Parathyroid adenoma (tissue), 2 donors: ENCODE measurements around the gene AUTS2.

Experiments
- H2AFZ ChIP-seq: fragments of 300-600 bp; sonication (generic); one replicate; pipeline ENCODE4 v1.7.0; 2017; ENCODE audit warnings: antibody characterized with exemption, mild to moderate bottlenecking
- H3K27ac ChIP-seq: fragments of 300-600 bp; sonication (generic); one replicate; pipeline ENCODE4 v1.7.0; 2017
- H3K27me3 ChIP-seq: fragments of 300-600 bp; sonication (generic); one replicate; pipeline ENCODE4 v1.7.0; 2017; ENCODE audit warnings: low read length; ENCODE audit not compliant: control insufficient read depth, insufficient read depth
- H3K36me3 ChIP-seq: fragments of 300-600 bp; sonication (generic); one replicate; pipeline ENCODE4 v1.7.0; 2017; ENCODE audit warnings: low read length; ENCODE audit not compliant: control insufficient read depth, insufficient read depth
- H3K4me1 ChIP-seq: fragments of 300-600 bp; sonication (generic); one replicate; pipeline ENCODE4 v1.7.0; 2017; ENCODE audit warnings: control low read depth
- H3K4me2 ChIP-seq: fragments of 300-600 bp; sonication (generic); one replicate; pipeline ENCODE4 v1.7.0; 2017; ENCODE audit warnings: low read length
- H3K4me3 ChIP-seq: fragments of 300-600 bp; sonication (generic); one replicate; pipeline ENCODE4 v1.7.0; 2017; ENCODE audit warnings: low read depth, low read length
- H3K79me2 ChIP-seq: fragments of 300-600 bp; sonication (generic); one replicate; pipeline ENCODE4 v1.7.0; 2017; ENCODE audit warnings: control low read depth
- H3K9ac ChIP-seq: fragments of 300-600 bp; sonication (generic); one replicate; pipeline ENCODE4 v1.7.0; 2017; ENCODE audit warnings: mild to moderate bottlenecking
- H3K9me3 ChIP-seq: fragments of 300-600 bp; sonication (generic); one replicate; pipeline ENCODE4 v1.7.0; 2017; ENCODE audit warnings: low read length; ENCODE audit not compliant: control insufficient read depth
- TF ChIP-seq, protein P1 (sequence below): fragments of 300-600 bp; sonication (generic); IDR thresholded peaks from one replicate; pipeline ENCODE4 v1.7.0; 2017; ENCODE audit warnings: antibody characterized with exemption, mild to moderate bottlenecking
- donor health status: primary hyperparathyroidism.

Gene AUTS2

DNA sequence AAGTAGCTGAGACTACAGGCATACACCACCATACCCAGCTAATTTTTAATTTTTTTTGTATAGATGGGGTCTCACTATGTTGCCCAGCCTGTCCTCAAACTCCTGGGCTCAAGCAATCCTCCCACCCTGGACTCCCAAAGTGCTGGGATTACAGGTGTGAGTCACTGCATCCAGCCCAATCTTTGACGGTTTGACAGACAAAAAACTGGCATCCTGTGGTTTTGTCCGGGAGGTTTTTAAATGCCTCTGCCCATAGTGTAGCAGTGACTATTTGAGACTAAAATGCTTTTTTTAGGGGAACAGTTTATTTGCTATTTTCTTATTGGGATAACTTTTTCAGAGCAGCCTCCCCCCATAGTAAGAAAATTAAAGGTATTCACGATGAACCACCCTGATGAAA is 1010.0 kb downstream of the AUTS2 start:
- H3K36me3 ChIP-seq: no peaks in the 10 kb centered on the region
- H2AFZ ChIP-seq: no peak overlapping the region
- H3K4me1 ChIP-seq: no peaks in the 10 kb centered on the region
- TF ChIP-seq, protein P1, sequence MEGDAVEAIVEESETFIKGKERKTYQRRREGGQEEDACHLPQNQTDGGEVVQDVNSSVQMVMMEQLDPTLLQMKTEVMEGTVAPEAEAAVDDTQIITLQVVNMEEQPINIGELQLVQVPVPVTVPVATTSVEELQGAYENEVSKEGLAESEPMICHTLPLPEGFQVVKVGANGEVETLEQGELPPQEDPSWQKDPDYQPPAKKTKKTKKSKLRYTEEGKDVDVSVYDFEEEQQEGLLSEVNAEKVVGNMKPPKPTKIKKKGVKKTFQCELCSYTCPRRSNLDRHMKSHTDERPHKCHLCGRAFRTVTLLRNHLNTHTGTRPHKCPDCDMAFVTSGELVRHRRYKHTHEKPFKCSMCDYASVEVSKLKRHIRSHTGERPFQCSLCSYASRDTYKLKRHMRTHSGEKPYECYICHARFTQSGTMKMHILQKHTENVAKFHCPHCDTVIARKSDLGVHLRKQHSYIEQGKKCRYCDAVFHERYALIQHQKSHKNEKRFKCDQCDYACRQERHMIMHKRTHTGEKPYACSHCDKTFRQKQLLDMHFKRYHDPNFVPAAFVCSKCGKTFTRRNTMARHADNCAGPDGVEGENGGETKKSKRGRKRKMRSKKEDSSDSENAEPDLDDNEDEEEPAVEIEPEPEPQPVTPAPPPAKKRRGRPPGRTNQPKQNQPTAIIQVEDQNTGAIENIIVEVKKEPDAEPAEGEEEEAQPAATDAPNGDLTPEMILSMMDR: no peak
- no peaks in the 10 kb centered on the region for H3K79me2 ChIP-seq
- H3K9ac ChIP-seq: no peak overlapping the region
- no peaks in the 10 kb centered on the region for H3K9me3 ChIP-seq
- no peak overlapping the region for H3K4me2 ChIP-seq
- no peaks in the 10 kb centered on the region for H3K27me3 ChIP-seq
- H3K4me3 ChIP-seq: no peak overlapping the region
- no peak overlapping the region for H3K27ac ChIP-seq

DNA sequence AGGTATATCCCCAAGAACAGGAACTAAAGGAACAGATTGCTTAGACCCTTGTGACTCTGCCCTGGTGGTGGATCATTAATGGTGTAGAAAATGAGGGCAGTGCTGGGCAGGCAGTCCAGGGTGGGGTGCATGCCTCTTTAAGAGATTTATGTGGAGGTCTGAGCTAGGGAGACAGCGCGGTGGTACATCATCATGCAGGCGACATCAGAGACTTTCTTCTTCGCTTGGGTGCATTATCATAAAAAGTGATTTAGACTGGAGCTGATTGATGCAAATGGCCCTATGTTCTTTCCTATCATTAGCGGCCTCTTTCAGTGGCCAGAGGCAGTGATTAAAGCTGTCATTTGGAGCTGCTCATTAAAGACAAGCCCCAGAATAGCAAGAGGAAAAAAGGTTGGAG is 1014.5 kb downstream of the AUTS2 start:
- H3K36me3 ChIP-seq: no peaks in the 10 kb centered on the region
- H3K9ac ChIP-seq: no peak overlapping the region
- H3K4me2 ChIP-seq: no peak overlapping the region
- TF ChIP-seq, protein P1: no peak
- H3K27me3 ChIP-seq: no peaks in the 10 kb centered on the region
- no peak overlapping the region for H3K27ac ChIP-seq
- no peaks in the 10 kb centered on the region for H3K9me3 ChIP-seq
- H3K79me2 ChIP-seq: no peaks in the 10 kb centered on the region
- H3K4me1 ChIP-seq: no peaks in the 10 kb centered on the region
- H3K4me3 ChIP-seq: no peak overlapping the region
- no peak overlapping the region for H2AFZ ChIP-seq

DNA sequence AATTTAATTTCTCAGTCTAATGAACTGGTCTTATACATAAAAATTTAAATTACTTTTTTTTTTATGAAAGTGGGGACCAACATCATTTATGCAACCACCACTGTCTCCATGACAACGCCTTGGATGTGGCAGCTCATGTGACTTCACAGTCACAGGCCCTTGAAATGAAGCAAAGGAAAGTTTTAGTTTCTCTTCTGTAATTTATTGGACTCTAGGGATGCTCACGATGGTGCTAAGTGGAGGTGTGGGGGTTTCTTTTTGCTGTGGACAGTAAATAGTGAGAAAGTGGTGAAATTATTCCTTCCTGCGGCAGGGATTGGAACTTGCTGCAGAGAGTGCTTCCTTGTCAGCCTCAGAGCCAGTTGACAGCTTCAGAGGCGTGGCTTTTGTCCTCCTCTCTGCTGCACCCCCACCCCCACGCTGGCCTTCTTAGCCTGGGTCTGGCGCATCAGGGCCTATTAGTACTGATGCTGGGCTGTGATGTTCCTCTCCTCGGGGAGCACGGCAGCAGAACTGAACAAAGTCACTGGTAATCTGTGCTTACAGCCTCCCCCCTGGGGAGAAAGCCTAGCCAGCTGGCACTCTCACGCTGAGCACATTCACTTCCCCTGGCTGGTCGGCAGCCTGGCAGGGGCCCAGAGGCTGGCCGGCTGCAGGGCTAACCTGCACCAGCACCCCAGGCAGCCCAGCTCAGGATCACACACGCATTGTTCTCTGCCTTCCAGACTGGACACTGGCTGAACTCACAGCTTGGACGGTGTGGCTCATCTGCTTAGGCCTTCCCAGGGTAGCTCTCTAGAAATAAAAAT is 1016.2 kb downstream of the AUTS2 start:
- H3K9me3 ChIP-seq: no peaks in the 10 kb centered on the region
- H3K4me2 ChIP-seq: no peak overlapping the region
- H3K36me3 ChIP-seq: no peaks in the 10 kb centered on the region
- H3K4me3 ChIP-seq: no peak overlapping the region
- H3K79me2 ChIP-seq: no peaks in the 10 kb centered on the region
- TF ChIP-seq, protein P1: no peak
- no peaks in the 10 kb centered on the region for H3K27me3 ChIP-seq
- no peak overlapping the region for H2AFZ ChIP-seq
- no peak overlapping the region for H3K27ac ChIP-seq
- no peaks in the 10 kb centered on the region for H3K4me1 ChIP-seq
- H3K9ac ChIP-seq: no peak overlapping the region

DNA sequence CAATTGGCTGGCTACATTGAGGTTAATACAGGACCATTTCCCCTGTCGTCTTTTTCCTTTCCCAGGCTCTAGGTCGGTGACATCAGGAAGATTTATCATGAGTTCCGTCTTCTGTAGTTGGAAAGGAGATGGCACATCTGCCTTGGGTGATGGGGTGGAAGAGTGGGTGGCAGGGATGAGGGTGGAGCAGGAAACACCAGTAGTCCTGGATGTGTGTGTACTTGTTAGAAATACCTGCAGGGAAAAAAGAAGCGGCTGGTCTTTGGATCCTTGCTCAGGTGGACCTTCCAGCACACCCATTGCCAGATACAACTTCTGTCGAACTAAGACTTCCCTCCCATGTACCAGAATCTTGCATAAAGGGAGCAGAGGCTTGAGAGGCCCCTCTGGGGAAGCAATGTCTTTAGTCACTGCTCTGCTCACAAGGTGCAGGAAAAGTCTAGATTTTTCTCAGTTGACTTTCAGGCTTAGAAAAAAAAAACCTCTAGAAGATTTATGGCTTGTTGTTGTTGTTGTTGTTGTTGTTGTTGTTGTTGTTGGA is 1016.9 kb downstream of the AUTS2 start:
- Histone ChIP-seq H3K4me2 (no peak overlapping the region), H3K4me1 (no peaks in the 10 kb centered on the region), H3K27me3 (no peaks in the 10 kb centered on the region), H3K9me3 (no peaks in the 10 kb centered on the region), H3K79me2 (no peaks in the 10 kb centered on the region), H3K9ac (no peak overlapping the region), H3K4me3 (no peak overlapping the region), H3K27ac (no peak overlapping the region), H2AFZ (no peak overlapping the region), H3K36me3 (no peaks in the 10 kb centered on the region)
- TF ChIP-seq, protein P1: no peak

DNA sequence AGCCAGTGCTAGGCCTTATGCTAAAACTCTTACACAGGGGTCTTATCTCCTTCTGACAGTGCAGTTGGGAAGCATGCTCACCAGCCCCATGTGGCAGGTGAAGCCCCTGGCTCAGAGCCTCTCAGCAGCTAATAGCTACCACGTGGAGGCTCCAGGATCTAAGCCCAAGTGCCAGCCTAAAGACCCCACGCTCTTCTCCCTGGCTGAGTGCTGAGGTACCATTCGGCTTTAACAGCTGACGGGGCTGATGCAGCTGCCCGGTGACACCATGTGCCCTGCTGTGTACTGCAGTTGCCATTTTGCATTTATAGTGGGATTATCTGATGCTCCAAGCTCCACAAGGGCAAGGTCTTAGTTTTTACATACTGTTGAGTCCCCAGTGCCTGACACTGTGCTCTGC is 1017.9 kb downstream of the AUTS2 start:
- H3K4me1 ChIP-seq: no peaks in the 10 kb centered on the region
- no peak overlapping the region for H3K9ac ChIP-seq
- H3K4me3 ChIP-seq: no peak overlapping the region
- no peaks in the 10 kb centered on the region for H3K9me3 ChIP-seq
- no peaks in the 10 kb centered on the region for H3K27me3 ChIP-seq
- TF ChIP-seq, protein P1: no peak
- H3K4me2 ChIP-seq: no peak overlapping the region
- no peak overlapping the region for H3K27ac ChIP-seq
- no peak overlapping the region for H2AFZ ChIP-seq
- no peaks in the 10 kb centered on the region for H3K36me3 ChIP-seq
- no peaks in the 10 kb centered on the region for H3K79me2 ChIP-seq
